Peyer's patch (tissue), 4 donors: Measurements from ENCODE around the gene SMKR1. TPM values are rescaled to one million over a fixed set of nuclear protein-coding genes. Genes with fewer than 3 reads are reported as not detected.

Experiments
- DNase-seq, 3 donors: peaks; one replicate each; pipeline ENCODE4 v3.0.0-alpha.2; 2017 to 2019
- H3K27ac ChIP-seq, 4 donors: fragments of 200-600 bp; sonication (generic); one replicate each; pipeline ENCODE4 v1.5.1; 2016 to 2019
- H3K27me3 ChIP-seq, 2 donors: fragments of 200-600 bp; sonication (generic); one replicate each; pipeline ENCODE4 v1.5.1; 2019
- H3K36me3 ChIP-seq, 3 donors: fragments of 200-600 bp; sonication (generic); one replicate each; pipeline ENCODE4 v1.5.1; 2016 to 2019
- H3K4me1 ChIP-seq, 4 donors: fragments of 200-600 bp; sonication (generic); one replicate each; pipeline ENCODE4 v1.5.1; 2016 to 2019
- H3K4me3 ChIP-seq, 4 donors: fragments of 200-600 bp; sonication (generic); 1 replicate in 3 of 4; 2 replicates in 1 of 4; pipeline ENCODE4 v1.5.1; 2016 to 2019; ENCODE audit warnings: mild to moderate bottlenecking in 1 of 4
- H3K9me3 ChIP-seq, 4 donors: fragments of 200-600 bp; sonication (generic); one replicate each; pipeline ENCODE4 v1.5.1; 2016 to 2019; ENCODE audit warnings: mild to moderate bottlenecking in 1 of 4
- POLR2A ChIP-seq, 2 donors: fragments of 450-650 bp; IDR thresholded peaks; one replicate each; pipeline ENCODE4 v1.5.1; 2017; ENCODE audit warnings: antibody characterized with exemption in 2 of 2, mild to moderate bottlenecking in 2 of 2, moderate library complexity in 2 of 2
- total RNA-seq, 4 donors: library from RNA; depleted of rRNA; stranded (reverse); fragments of >200 nt; gene quantifications; one replicate each; pipeline ENCODE4 v1.1.0, GENCODE V29; 2016
- TF ChIP-seq, protein P1 (sequence below), 6 experiments: fragments of 450-650 bp in 4 of 6; fragments of 200-600 bp in 2 of 6; sonication (generic) in 1 of 6; IDR thresholded peaks; one replicate each; pipeline ENCODE4 v1.5.1; 2017 to 2019; ENCODE audit warnings: antibody characterized with exemption in 6 of 6, mild to moderate bottlenecking in 3 of 6, moderate library complexity in 1 of 6

Gene SMKR1
- total RNA-seq, 4 donors from 2014 or later, result 1.3 TPM; not detected in 3

- no peak overlapping the region for H3K4me3 ChIP-seq
- TF ChIP-seq POLR2A (IDR thresholded peaks at IDR 0.05), result no peak
- TF ChIP-seq, protein P1, sequence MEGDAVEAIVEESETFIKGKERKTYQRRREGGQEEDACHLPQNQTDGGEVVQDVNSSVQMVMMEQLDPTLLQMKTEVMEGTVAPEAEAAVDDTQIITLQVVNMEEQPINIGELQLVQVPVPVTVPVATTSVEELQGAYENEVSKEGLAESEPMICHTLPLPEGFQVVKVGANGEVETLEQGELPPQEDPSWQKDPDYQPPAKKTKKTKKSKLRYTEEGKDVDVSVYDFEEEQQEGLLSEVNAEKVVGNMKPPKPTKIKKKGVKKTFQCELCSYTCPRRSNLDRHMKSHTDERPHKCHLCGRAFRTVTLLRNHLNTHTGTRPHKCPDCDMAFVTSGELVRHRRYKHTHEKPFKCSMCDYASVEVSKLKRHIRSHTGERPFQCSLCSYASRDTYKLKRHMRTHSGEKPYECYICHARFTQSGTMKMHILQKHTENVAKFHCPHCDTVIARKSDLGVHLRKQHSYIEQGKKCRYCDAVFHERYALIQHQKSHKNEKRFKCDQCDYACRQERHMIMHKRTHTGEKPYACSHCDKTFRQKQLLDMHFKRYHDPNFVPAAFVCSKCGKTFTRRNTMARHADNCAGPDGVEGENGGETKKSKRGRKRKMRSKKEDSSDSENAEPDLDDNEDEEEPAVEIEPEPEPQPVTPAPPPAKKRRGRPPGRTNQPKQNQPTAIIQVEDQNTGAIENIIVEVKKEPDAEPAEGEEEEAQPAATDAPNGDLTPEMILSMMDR (IDR thresholded peaks at IDR 0.05), result no peak
- no peak for DNase-seq
- H3K36me3 ChIP-seq, result no peaks in the 10 kb centered on the region
- no peak overlapping the region for H3K27ac ChIP-seq
- H3K9me3 ChIP-seq, result no peaks in the 10 kb centered on the region
- H3K27me3 ChIP-seq, result no peaks in the 10 kb centered on the region
- H3K4me1 ChIP-seq, result no peaks in the 10 kb centered on the region
Observed at GRCh38 chr7:129540340-129540739, 38.0 kb downstream of the SMKR1 start.

GRCh38 chr7:129544700-129545099 lies 42.4 kb downstream of the SMKR1 start:
- Histone ChIP-seq H3K36me3 (no peaks in the 10 kb centered on the region), H3K4me3 (no peak overlapping the region), H3K9me3 (no peaks in the 10 kb centered on the region), H3K27ac (no peak overlapping the region), H3K4me1 (no peaks in the 10 kb centered on the region), H3K27me3 (no peaks in the 10 kb centered on the region)
- DNase-seq, result no peak
- no peak for TF ChIP-seq POLR2A (IDR thresholded peaks at IDR 0.05)
- TF ChIP-seq, protein P1 (IDR thresholded peaks at IDR 0.05), result no peak

DNA sequence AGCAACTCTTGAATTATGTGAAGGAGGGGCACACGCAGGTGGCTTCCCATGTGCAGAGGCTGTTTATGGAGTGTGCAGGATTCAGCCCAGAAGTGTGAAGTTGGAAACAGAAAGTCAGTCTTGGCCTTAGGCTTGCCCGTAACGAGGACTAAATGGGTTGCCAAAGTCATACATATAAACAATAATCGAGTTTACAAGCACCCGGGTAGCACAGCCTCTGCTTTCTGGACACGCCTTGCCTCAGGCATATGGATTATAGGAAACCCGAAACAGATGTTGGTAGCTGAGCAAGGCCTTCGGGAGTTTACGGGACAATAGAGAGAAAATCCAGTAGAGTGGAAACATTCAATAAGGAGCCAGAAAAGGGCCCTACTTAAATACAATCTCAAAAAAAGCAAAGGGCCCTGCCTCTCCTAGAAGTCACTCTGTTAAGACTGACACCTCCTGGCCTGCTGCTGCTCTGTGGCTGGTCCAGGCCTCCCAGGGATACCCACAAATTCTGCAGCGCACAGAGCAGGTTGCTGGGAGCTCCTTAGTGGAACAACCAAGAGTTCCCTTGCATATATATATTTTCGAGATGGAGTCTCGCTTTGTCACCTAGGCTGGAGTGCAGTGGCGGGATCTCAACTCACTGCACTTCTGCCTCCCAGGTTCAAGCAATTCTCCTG lies 48.5 kb downstream of the SMKR1 start:
- no peak overlapping the region for H3K4me3 ChIP-seq
- H3K4me1 ChIP-seq, result no peaks in the 10 kb centered on the region
- H3K36me3 ChIP-seq, result no peaks in the 10 kb centered on the region
- no peak for DNase-seq
- no peaks in the 10 kb centered on the region for H3K9me3 ChIP-seq
- TF ChIP-seq, protein P1 (IDR thresholded peaks at IDR 0.05), result no peak
- no peak for TF ChIP-seq POLR2A (IDR thresholded peaks at IDR 0.05)
- H3K27ac ChIP-seq, result no peak overlapping the region
- no peaks in the 10 kb centered on the region for H3K27me3 ChIP-seq

GRCh38 chr7:129553899-129554461 lies 51.6 kb downstream of the SMKR1 start:
- Histone ChIP-seq H3K36me3 (no peaks in the 10 kb centered on the region), H3K27ac (no peak overlapping the region), H3K4me3 (no peak overlapping the region), H3K27me3 (no peaks in the 10 kb centered on the region), H3K4me1 (no peaks in the 10 kb centered on the region), H3K9me3 (no peaks in the 10 kb centered on the region)
- TF ChIP-seq POLR2A (IDR thresholded peaks at IDR 0.05), result no peak
- TF ChIP-seq, protein P1 (IDR thresholded peaks at IDR 0.05), result no peak
- DNase-seq, result peak in 1 of 3 donors; percentile 49

- no peak overlapping the region for H3K27ac ChIP-seq
- H3K9me3 ChIP-seq, result no peaks in the 10 kb centered on the region
- TF ChIP-seq, protein P1 (IDR thresholded peaks at IDR 0.05), result no peak
- no peak for TF ChIP-seq POLR2A (IDR thresholded peaks at IDR 0.05)
- no peaks in the 10 kb centered on the region for H3K4me1 ChIP-seq
- DNase-seq, result no peak
- H3K36me3 ChIP-seq, result no peaks in the 10 kb centered on the region
- H3K27me3 ChIP-seq, result no peaks in the 10 kb centered on the region
- no peak overlapping the region for H3K4me3 ChIP-seq
Observed at GRCh38 chr7:129556607-129557133, 54.3 kb downstream of the SMKR1 start.
